IPS-18a (cell line): Measurements from ENCODE around the gene SAPCD2.
"Not testable (repeated sequence)": the region's sequence is repeated elsewhere in the genome, so short reads cannot be mapped to it uniquely, and the experiment has no call there.

Source experiments
- H3K27ac ChIP-seq: one replicate; pipeline ENCODE4 v1.5.1; 2013; ENCODE audit warnings: low read length
- H3K27me3 ChIP-seq: one replicate; pipeline ENCODE4 v1.6.1; 2013; ENCODE audit warnings: mild to moderate bottlenecking, low read length; ENCODE audit not compliant: control insufficient read depth, insufficient read depth
- H3K36me3 ChIP-seq: one replicate; pipeline ENCODE4 v1.6.1; 2013; ENCODE audit warnings: low read depth, low read length; ENCODE audit not compliant: control insufficient read depth
- H3K4me1 ChIP-seq: one replicate; pipeline ENCODE4 v1.6.1; 2013; ENCODE audit warnings: low read depth, low read length; ENCODE audit not compliant: control insufficient read depth
- H3K4me3 ChIP-seq: one replicate; pipeline ENCODE4 v1.5.1; 2013; ENCODE audit warnings: low read length
- H3K9ac ChIP-seq: one replicate; pipeline ENCODE4 v1.6.1; 2013; ENCODE audit warnings: mild to moderate bottlenecking, low read length, moderate library complexity
- H3K9me3 ChIP-seq: one replicate; pipeline ENCODE4 v1.6.1; 2013; ENCODE audit warnings: low read depth, low read length; ENCODE audit not compliant: control insufficient read depth

SAPCD2 gene

GRCh38 chr9:137065336-137065967 is 4.9 kb downstream of the SAPCD2 start:
- no peaks in the 10 kb centered on the region for H3K9me3 ChIP-seq
- H3K27ac ChIP-seq = no peak overlapping the region
- H3K9ac ChIP-seq = no peak overlapping the region
- no peaks in the 10 kb centered on the region for H3K36me3 ChIP-seq
- H3K4me1 ChIP-seq = no peaks in the 10 kb centered on the region
- peaks cover 8% of the 10 kb centered on the region for H3K27me3 ChIP-seq
- no peak overlapping the region for H3K4me3 ChIP-seq

GRCh38 chr9:137064880-137065164 is 5.5 kb downstream of the SAPCD2 start:
- no peaks in the 10 kb centered on the region for H3K36me3 ChIP-seq
- no peak overlapping the region for H3K27ac ChIP-seq
- no peaks in the 10 kb centered on the region for H3K4me1 ChIP-seq
- H3K9ac ChIP-seq = no peak overlapping the region
- H3K27me3 ChIP-seq = peaks cover 8% of the 10 kb centered on the region
- H3K4me3 ChIP-seq = no peak overlapping the region
- H3K9me3 ChIP-seq = no peaks in the 10 kb centered on the region

GRCh38 chr9:137064027-137064879 is 6.1 kb downstream of the SAPCD2 start:
- H3K27me3 ChIP-seq = peaks cover 2% of the 10 kb centered on the region
- no peak overlapping the region for H3K9ac ChIP-seq
- no peaks in the 10 kb centered on the region for H3K9me3 ChIP-seq
- H3K27ac ChIP-seq = no peak overlapping the region
- no peaks in the 10 kb centered on the region for H3K36me3 ChIP-seq
- H3K4me1 ChIP-seq = no peaks in the 10 kb centered on the region
- no peak overlapping the region for H3K4me3 ChIP-seq

GRCh38 chr9:137063311-137064026 is 6.9 kb downstream of the SAPCD2 start:
- no peak overlapping the region for H3K4me3 ChIP-seq
- no peaks in the 10 kb centered on the region for H3K36me3 ChIP-seq
- no peaks in the 10 kb centered on the region for H3K9me3 ChIP-seq
- no peak overlapping the region for H3K9ac ChIP-seq
- no peak overlapping the region for H3K27ac ChIP-seq
- no peaks in the 10 kb centered on the region for H3K4me1 ChIP-seq
- peaks cover 4% of the 10 kb centered on the region for H3K27me3 ChIP-seq

GRCh38 chr9:137062798-137063197 is 7.6 kb downstream of the SAPCD2 start:
- not testable (repeated sequence) for H3K27ac ChIP-seq, H3K4me3 ChIP-seq, H3K9me3 ChIP-seq, H3K27me3 ChIP-seq, H3K9ac ChIP-seq, H3K4me1 ChIP-seq, H3K36me3 ChIP-seq

GRCh38 chr9:137062384-137062783 is 8.0 kb downstream of the SAPCD2 start:
- Histone ChIP-seq H3K27ac (no peak overlapping the region), H3K36me3 (no peaks in the 10 kb centered on the region), H3K4me3 (no peak overlapping the region), H3K4me1 (no peaks in the 10 kb centered on the region), H3K9ac (no peak overlapping the region), H3K27me3 (peaks cover 10% of the 10 kb centered on the region), H3K9me3 (no peaks in the 10 kb centered on the region)

- Histone ChIP-seq H3K9ac (no peak overlapping the region), H3K4me3 (no peak overlapping the region), H3K9me3 (no peaks in the 10 kb centered on the region), H3K36me3 (no peaks in the 10 kb centered on the region), H3K27me3 (peaks cover 34% of the 10 kb centered on the region), H3K4me1 (no peaks in the 10 kb centered on the region), H3K27ac (no peak overlapping the region)
Measured at GRCh38 chr9:137058521-137059234, 11.7 kb downstream of the SAPCD2 start.

- Histone ChIP-seq H3K27ac (no peak overlapping the region), H3K9me3 (no peaks in the 10 kb centered on the region), H3K4me3 (no peak overlapping the region), H3K36me3 (no peaks in the 10 kb centered on the region), H3K4me1 (no peaks in the 10 kb centered on the region), H3K27me3 (peaks cover 45% of the 10 kb centered on the region), H3K9ac (no peak overlapping the region)
Measured at GRCh38 chr9:137057545-137057944, 12.8 kb downstream of the SAPCD2 start.

- H3K27ac ChIP-seq = no peak overlapping the region
- no peak overlapping the region for H3K4me3 ChIP-seq
- H3K9me3 ChIP-seq = no peaks in the 10 kb centered on the region
- H3K4me1 ChIP-seq = no peaks in the 10 kb centered on the region
- no peak overlapping the region for H3K9ac ChIP-seq
- no peaks in the 10 kb centered on the region for H3K36me3 ChIP-seq
- H3K27me3 ChIP-seq = peaks cover 52% of the 10 kb centered on the region
Measured at GRCh38 chr9:137056739-137057415, 13.5 kb downstream of the SAPCD2 start.

GRCh38 chr9:137055385-137056364 is 14.7 kb downstream of the SAPCD2 start:
- H3K27ac ChIP-seq = no peak overlapping the region

More at GRCh38 chr9:137055385-137056364, 14.7 kb downstream of the SAPCD2 start:
- no peaks in the 10 kb centered on the region for H3K4me1 ChIP-seq
- H3K9ac ChIP-seq = no peak overlapping the region
- H3K9me3 ChIP-seq = no peaks in the 10 kb centered on the region
- H3K4me3 ChIP-seq = no peak overlapping the region
- H3K27me3 ChIP-seq = peaks cover 64% of the 10 kb centered on the region
- H3K36me3 ChIP-seq = no peaks in the 10 kb centered on the region
